ENCODE data around the gene MEF2D.
A peak's percentile ranks its signal among the peaks of the same experiment; 100 is the strongest.

Gene MEF2D

GRCh38 chr1:156495401-156496140 is 5.0 kb downstream of the MEF2D start:
- no peak for TF ChIP-seq SUZ12 (IDR thresholded peaks at IDR 0.05; ENCODE audit: extremely low read depth, insufficient read depth, insufficient read length)
- TF ChIP-seq ZNF274 (IDR thresholded peaks at IDR 0.05; ENCODE audit: low read depth, low read length), result no peak
- peaks cover 12% of the 10 kb centered on the region for H3K36me3 ChIP-seq (ENCODE audit: insufficient read depth, insufficient read length, low read length)
- no peak overlapping the region for H3K9ac ChIP-seq (ENCODE audit: insufficient read length, low read depth)
- H3K4me1 ChIP-seq (ENCODE audit: insufficient read depth, insufficient read length), result peaks cover 57% of the 10 kb centered on the region
- no peaks in the 10 kb centered on the region for H3K9me3 ChIP-seq (ENCODE audit: insufficient read depth, low read length)
- no peak for DNase-seq (ENCODE audit: low read depth, low spot score)
- no peak overlapping the region for H3K4me3 ChIP-seq (ENCODE audit: insufficient read length, low read depth)
- H3K27me3 ChIP-seq (ENCODE audit: insufficient read depth, insufficient read length), result no peaks in the 10 kb centered on the region

DNA sequence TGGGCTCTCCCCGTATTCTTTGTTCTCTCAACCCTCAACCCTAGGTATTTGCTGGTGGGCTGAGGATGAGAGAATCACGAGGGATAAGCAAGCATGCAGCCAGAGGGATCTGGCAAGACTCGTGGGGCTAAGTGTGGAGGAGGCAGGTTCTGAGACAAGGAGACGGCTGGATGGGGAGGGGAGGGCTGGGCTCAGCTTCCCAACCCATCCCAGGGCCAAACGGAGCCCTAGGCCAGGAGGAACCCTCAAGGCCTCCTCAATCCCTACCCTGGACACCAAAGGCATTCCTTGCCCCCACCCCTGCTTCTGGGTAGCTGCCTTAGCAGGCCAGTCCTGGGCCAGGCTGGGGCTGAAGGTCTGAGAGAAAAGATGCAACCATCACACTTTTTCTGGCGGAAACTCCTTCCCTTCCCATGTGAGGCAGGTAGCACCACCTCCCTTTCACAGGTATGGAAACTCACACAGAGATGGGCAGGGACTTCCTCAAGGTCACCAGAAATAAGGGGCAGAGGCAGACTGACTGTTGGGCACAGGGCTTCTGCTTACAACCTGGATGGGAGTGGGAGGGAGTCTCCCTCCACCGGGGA is 6.2 kb downstream of the MEF2D start:
- Histone ChIP-seq H3K9ac (ENCODE audit: insufficient read length, low read depth) (no peak overlapping the region), H3K27me3 (ENCODE audit: insufficient read depth, insufficient read length) (no peaks in the 10 kb centered on the region), H3K4me3 (ENCODE audit: insufficient read length, low read depth) (no peak overlapping the region), H3K9me3 (ENCODE audit: insufficient read depth, low read length) (no peaks in the 10 kb centered on the region), H3K4me1 (ENCODE audit: insufficient read depth, insufficient read length) (peaks cover 64% of the 10 kb centered on the region), H3K36me3 (ENCODE audit: insufficient read depth, insufficient read length, low read length) (peaks cover 12% of the 10 kb centered on the region)
- no peak for TF ChIP-seq YY1 (IDR thresholded peaks at IDR 0.05; ENCODE audit: insufficient read depth, insufficient read length)
- no peak for DNase-seq (ENCODE audit: low read depth, low spot score)

DNA sequence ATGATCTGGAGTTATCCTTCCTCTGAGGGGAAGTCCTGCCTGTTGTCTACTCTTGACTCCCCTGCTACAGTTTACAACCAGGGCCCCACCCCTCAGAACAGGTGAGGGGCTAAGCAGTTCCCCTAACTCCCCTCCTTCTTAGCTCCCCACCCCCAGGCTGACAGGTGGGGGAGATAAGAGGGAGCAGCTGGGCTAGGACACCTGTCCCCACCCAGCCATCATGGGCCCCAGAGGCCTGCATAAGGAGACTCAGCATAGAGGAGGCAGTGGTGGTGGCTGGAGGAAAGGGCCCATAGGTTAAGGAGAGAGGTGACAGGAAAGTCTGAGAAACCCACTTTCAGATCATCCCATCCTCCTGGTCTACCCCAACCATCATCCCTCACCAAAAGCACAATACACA is 6.8 kb downstream of the MEF2D start:
- Histone ChIP-seq H3K4me3 (ENCODE audit: insufficient read length, low read depth) (no peak overlapping the region), H3K9me3 (ENCODE audit: insufficient read depth, low read length) (no peaks in the 10 kb centered on the region), H3K27me3 (ENCODE audit: insufficient read depth, insufficient read length) (no peaks in the 10 kb centered on the region), H3K9ac (ENCODE audit: insufficient read length, low read depth) (no peak overlapping the region), H3K4me1 (ENCODE audit: insufficient read depth, insufficient read length) (peaks cover 64% of the 10 kb centered on the region), H3K36me3 (ENCODE audit: insufficient read depth, insufficient read length, low read length) (peaks cover 12% of the 10 kb centered on the region)
- TF ChIP-seq ZNF274 (IDR thresholded peaks at IDR 0.05; ENCODE audit: low read depth, low read length) (no peak), SUZ12 (IDR thresholded peaks at IDR 0.05; ENCODE audit: extremely low read depth, insufficient read depth, insufficient read length) (no peak), YY1 (IDR thresholded peaks at IDR 0.05; ENCODE audit: insufficient read depth, insufficient read length) (no peak)
- DNase-seq (ENCODE audit: low read depth, low spot score), result no peak

DNA sequence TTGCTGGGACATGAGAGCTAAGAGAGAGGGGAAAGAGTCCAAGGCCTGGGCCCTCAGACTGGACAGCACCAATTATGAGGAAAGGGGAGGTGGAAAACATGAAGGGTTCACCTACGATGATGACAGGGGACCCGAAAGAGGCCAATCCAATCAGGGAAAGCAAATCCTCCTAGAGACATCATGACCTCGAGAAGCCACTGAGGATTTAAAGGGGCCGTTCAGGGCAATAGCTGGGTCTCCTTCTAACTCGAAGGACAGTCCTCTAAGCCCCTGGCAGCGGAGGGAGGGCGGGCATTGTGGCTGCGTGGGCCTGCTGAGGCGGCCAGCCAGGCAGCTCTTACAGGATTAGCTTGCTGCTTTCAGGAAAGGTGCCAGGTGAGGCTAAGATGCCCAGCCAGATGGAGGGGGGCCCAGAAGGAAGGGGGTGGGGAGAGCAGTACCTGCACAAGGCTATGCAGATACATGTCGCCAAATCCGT is 7.4 kb downstream of the MEF2D start:
- Histone ChIP-seq H3K27me3 (ENCODE audit: insufficient read depth, insufficient read length) (no peaks in the 10 kb centered on the region), H3K9me3 (ENCODE audit: insufficient read depth, low read length) (no peaks in the 10 kb centered on the region), H3K4me1 (ENCODE audit: insufficient read depth, insufficient read length) (peaks cover 65% of the 10 kb centered on the region), H3K36me3 (ENCODE audit: insufficient read depth, insufficient read length, low read length) (peaks cover 12% of the 10 kb centered on the region), H3K4me3 (ENCODE audit: insufficient read length, low read depth) (no peak overlapping the region), H3K9ac (ENCODE audit: insufficient read length, low read depth) (peak overlapping the region; percentile 4)
- no peak for DNase-seq (ENCODE audit: low read depth, low spot score)
- TF ChIP-seq YY1 (IDR thresholded peaks at IDR 0.05; ENCODE audit: insufficient read depth, insufficient read length), result no peak
- TF ChIP-seq SUZ12 (IDR thresholded peaks at IDR 0.05; ENCODE audit: extremely low read depth, insufficient read depth, insufficient read length), result no peak
- TF ChIP-seq ZNF274 (IDR thresholded peaks at IDR 0.05; ENCODE audit: low read depth, low read length), result no peak

DNA sequence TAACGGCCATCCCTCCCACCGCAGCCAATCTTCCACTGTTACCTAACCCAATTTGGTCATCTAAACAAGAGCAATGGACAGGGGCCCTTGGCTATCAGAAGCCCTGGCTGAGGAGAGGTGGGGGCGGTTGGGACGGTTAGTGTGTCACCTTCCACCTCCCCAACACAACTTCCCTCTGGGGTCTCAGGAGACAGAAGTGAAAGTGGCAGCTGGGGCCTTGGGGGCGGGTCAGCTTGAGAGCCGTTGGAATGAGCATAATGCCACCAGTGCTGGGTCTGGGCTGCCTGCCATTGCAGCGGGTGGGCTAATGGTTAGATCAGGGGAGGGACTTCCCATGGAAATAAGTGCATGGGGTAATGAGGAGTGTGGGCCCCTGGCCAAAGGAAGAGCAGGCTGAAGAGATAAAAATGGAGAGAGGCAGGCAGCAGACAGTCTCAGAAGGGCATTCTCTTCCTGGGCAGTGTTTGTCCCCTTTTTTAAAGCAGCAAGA is 7.9 kb downstream of the MEF2D start:
- H3K9me3 ChIP-seq (ENCODE audit: insufficient read depth, low read length), result no peaks in the 10 kb centered on the region
- no peak overlapping the region for H3K9ac ChIP-seq (ENCODE audit: insufficient read length, low read depth)
- H3K4me1 ChIP-seq (ENCODE audit: insufficient read depth, insufficient read length), result peaks cover 61% of the 10 kb centered on the region
- TF ChIP-seq ZNF274 (IDR thresholded peaks at IDR 0.05; ENCODE audit: low read depth, low read length) (no peak), YY1 (IDR thresholded peaks at IDR 0.05; ENCODE audit: insufficient read depth, insufficient read length) (no peak), SUZ12 (IDR thresholded peaks at IDR 0.05; ENCODE audit: extremely low read depth, insufficient read depth, insufficient read length) (no peak)
- no peaks in the 10 kb centered on the region for H3K27me3 ChIP-seq (ENCODE audit: insufficient read depth, insufficient read length)
- no peak overlapping the region for H3K4me3 ChIP-seq (ENCODE audit: insufficient read length, low read depth)
- DNase-seq (ENCODE audit: low read depth, low spot score), result no peak
- peaks cover 11% of the 10 kb centered on the region for H3K36me3 ChIP-seq (ENCODE audit: insufficient read depth, insufficient read length, low read length)

DNA sequence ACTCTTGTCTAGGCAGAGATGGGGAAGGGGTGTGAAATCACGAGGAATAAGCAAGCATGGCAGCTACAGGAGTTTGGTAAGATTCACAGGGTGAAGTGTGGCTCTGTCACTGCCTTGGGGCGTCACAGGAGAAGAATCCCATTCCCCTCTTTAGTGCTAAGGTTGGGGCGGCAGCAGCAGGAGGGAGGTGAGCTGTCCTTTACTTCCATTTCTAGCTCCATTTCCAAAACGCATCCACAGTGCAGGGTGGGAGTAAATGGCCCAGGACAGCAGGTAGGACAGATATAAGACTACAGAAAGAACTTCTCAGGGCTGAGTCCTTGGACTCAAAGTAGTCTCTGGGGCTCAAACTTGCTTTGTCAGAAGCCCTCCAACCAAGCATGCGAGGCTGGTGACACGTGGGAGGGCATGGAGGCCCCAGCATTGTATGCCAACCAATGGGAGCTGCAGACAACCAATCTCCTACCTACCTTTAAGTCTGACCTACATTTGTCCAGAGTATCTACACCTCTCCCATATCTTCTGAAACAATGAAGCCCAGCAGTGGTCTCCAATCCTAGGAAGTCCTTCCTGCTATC is 8.5 kb downstream of the MEF2D start:
- no peak for DNase-seq (ENCODE audit: low read depth, low spot score)
- Histone ChIP-seq H3K9ac (ENCODE audit: insufficient read length, low read depth) (no peak overlapping the region), H3K4me1 (ENCODE audit: insufficient read depth, insufficient read length) (peaks cover 57% of the 10 kb centered on the region), H3K36me3 (ENCODE audit: insufficient read depth, insufficient read length, low read length) (peaks cover 8% of the 10 kb centered on the region), H3K27me3 (ENCODE audit: insufficient read depth, insufficient read length) (no peaks in the 10 kb centered on the region), H3K9me3 (ENCODE audit: insufficient read depth, low read length) (no peaks in the 10 kb centered on the region), H3K4me3 (ENCODE audit: insufficient read length, low read depth) (no peak overlapping the region)
- TF ChIP-seq ZNF274 (IDR thresholded peaks at IDR 0.05; ENCODE audit: low read depth, low read length) (no peak), SUZ12 (IDR thresholded peaks at IDR 0.05; ENCODE audit: extremely low read depth, insufficient read depth, insufficient read length) (no peak)

DNA sequence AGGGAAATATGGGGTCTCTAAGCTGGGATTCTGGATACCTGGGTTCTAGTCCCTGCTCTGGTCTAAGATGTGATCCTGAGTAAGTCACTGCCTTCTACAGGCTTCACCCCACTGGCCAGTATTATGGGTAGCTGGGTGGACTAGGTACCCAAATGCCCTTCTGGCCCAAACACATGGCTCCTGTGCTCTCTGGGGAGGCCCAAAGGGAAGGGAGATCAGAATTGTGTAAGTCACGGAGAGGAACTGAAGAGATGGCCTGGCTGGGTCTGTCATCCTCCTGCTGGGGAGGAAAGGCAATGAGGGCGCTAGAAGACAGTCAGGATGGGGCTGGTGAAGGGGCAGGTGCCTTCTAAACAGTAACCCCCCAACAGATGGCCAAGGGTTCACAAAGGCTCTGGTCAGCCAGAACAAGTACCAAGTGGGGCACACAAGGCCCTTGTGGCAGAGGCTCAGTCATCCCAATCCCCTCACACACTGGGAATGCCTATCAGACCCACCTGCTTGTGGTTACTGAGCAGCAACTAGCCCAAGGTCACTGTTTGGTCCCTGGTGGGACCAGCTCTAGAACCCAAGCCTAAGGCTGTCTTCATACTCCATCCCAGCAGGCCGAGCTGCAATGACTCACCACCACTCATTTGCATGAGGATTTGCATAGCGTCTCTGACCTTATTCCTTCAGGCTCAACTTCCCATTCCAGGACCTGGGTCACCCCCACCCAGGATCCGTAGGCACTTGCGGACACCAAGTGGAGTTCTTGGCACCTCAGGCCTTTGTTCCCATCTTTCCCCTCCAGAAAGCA is 9.2 kb downstream of the MEF2D start:
- Histone ChIP-seq H3K9me3 (ENCODE audit: insufficient read depth, low read length) (no peaks in the 10 kb centered on the region), H3K9ac (ENCODE audit: insufficient read length, low read depth) (no peak overlapping the region), H3K27me3 (ENCODE audit: insufficient read depth, insufficient read length) (no peaks in the 10 kb centered on the region), H3K4me3 (ENCODE audit: insufficient read length, low read depth) (no peak overlapping the region), H3K36me3 (ENCODE audit: insufficient read depth, insufficient read length, low read length) (peaks cover 8% of the 10 kb centered on the region), H3K4me1 (ENCODE audit: insufficient read depth, insufficient read length) (peaks cover 50% of the 10 kb centered on the region)
- DNase-seq (ENCODE audit: low read depth, low spot score), result no peak
- no peak for TF ChIP-seq ZNF274 (IDR thresholded peaks at IDR 0.05; ENCODE audit: low read depth, low read length)
- no peak for TF ChIP-seq YY1 (IDR thresholded peaks at IDR 0.05; ENCODE audit: insufficient read depth, insufficient read length)
- TF ChIP-seq SUZ12 (IDR thresholded peaks at IDR 0.05; ENCODE audit: extremely low read depth, insufficient read depth, insufficient read length), result no peak

Measured in NT2/D1 (cell line).